HEK293T (cell line): Measurements from ENCODE around the gene AKR7A3.

Experiments
- HDGF ChIP-seq: fragments of 450-650 bp; IDR thresholded peaks from 2 replicates; pipeline ENCODE4 v1.6.1; 2017; ENCODE audit warnings: antibody characterized with exemption, borderline replicate concordance
- NFRKB ChIP-seq: fragments of 450-650 bp; IDR thresholded peaks from 2 replicates; pipeline ENCODE4 v1.6.1; 2016; ENCODE audit warnings: mild to moderate bottlenecking, moderate library complexity
- SUZ12 ChIP-seq: fragments of 450-650 bp; IDR thresholded peaks from 2 replicates; pipeline ENCODE4 v1.6.1; 2016; ENCODE audit warnings: mild to moderate bottlenecking
- ZNF384 ChIP-seq: fragments of 450-650 bp; IDR thresholded peaks from 2 replicates; pipeline ENCODE4 v1.6.1; 2016

DNA sequence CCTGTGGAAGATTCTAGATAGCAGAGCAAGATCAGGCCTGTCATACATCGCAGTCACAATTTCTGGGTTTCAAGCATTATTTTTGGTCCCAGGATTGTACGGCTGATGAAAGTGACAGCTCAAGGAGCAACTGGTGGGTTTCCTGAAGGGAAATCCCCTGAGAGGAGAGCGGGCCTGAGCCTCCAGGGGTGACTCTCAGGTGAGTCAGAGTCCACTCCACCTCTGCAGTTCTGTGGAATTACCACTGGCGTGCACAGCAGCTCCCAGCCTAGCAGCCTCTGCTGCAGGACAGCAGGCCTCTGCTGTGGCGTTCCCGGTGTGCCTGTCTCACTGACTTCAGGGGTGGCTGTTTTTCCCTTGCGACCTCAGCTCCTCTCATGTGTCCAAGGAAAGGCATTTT is 48.0 kb upstream of the AKR7A3 start:
- TF ChIP-seq NFRKB, result no peak
- TF ChIP-seq HDGF, result no peak
- no peak for TF ChIP-seq SUZ12
- no peak for TF ChIP-seq ZNF384
